Right renal pelvis (tissue), 4 donors: ENCODE measurements around the gene TMEM51. TPM values are rescaled to one million over a fixed set of nuclear protein-coding genes. Genes with fewer than 3 reads are reported as not detected.

ENCODE experiments used
- DNase-seq, 4 donors: peaks; one replicate each; pipeline ENCODE4 v3.0.0-alpha.2; 2013; ENCODE audit warnings: low read depth in 4 of 4, low spot score in 3 of 4, missing footprints in 1 of 4
- polyA plus RNA-seq, 4 donors: library from polyadenylated mRNA; unstranded; fragments of 120-200 nt; gene quantifications; one replicate each; pipeline ENCODE4 v1.2.1, GENCODE V29; 2013; ENCODE audit not compliant: insufficient read length in 4 of 4

The TMEM51 gene
- 10 to 100 TPM; 18.4 to 23.8 (median 19.6) TPM for polyA plus RNA-seq

GRCh38 chr1:15153184-15153841 lies at the start of gene TMEM51:
TSS of gene TMEM51 (plus strand) at chr1:15153747. CDS start at chr1:15215088, 61,341 bp downstream.
- DNase-seq, result peak; percentile 65 to 78 (median 71)

- DNase-seq, result no peak
Measured at GRCh38 chr1:15103906-15104305, 49.6 kb upstream of the TMEM51 start.

GRCh38 chr1:15104768-15105167 lies 48.8 kb upstream of the TMEM51 start:
- no peak for DNase-seq

GRCh38 chr1:15106608-15107007 lies 46.9 kb upstream of the TMEM51 start:
- no peak for DNase-seq

GRCh38 chr1:15107058-15107687 lies 46.4 kb upstream of the TMEM51 start:
- no peak for DNase-seq

GRCh38 chr1:15107911-15108310 lies 45.6 kb upstream of the TMEM51 start:
- DNase-seq, result no peak

GRCh38 chr1:15110128-15110866 lies 43.2 kb upstream of the TMEM51 start:
- no peak for DNase-seq

- no peak for DNase-seq
Measured at GRCh38 chr1:15110867-15111230, 42.7 kb upstream of the TMEM51 start.

- no peak for DNase-seq
Measured at GRCh38 chr1:15113146-15113545, 40.4 kb upstream of the TMEM51 start.

- no peak for DNase-seq
Measured at GRCh38 chr1:15114884-15115283, 38.7 kb upstream of the TMEM51 start.

GRCh38 chr1:15115542-15116330 lies 37.8 kb upstream of the TMEM51 start:
- DNase-seq, result no peak

- DNase-seq, result no peak
Measured at GRCh38 chr1:15116966-15117365, 36.6 kb upstream of the TMEM51 start.

- DNase-seq, result no peak
Measured at GRCh38 chr1:15117671-15118325, 35.7 kb upstream of the TMEM51 start.

GRCh38 chr1:15118579-15118978 lies 35.0 kb upstream of the TMEM51 start:
- no peak for DNase-seq

GRCh38 chr1:15120251-15120945 lies 33.1 kb upstream of the TMEM51 start:
- DNase-seq, result no peak

- DNase-seq, result no peak
Measured at GRCh38 chr1:15122331-15122730, 31.2 kb upstream of the TMEM51 start.

- no peak for DNase-seq
Measured at GRCh38 chr1:15123270-15123669, 30.3 kb upstream of the TMEM51 start.

GRCh38 chr1:15123925-15124324 lies 29.6 kb upstream of the TMEM51 start:
- no peak for DNase-seq

GRCh38 chr1:15124362-15125100 lies 29.0 kb upstream of the TMEM51 start:
- DNase-seq, result no peak
